ENCODE results near the gene ZBTB1.

GRCh38 chr14:64518229-64518628 is 13.7 kb downstream of the ZBTB1 start:
- TF ChIP-seq CTCF (IDR thresholded peaks at IDR 0.05; ENCODE audit: extremely low read depth in 1 of 2, insufficient read depth in 1 of 2, low read depth in 1 of 2, low read length in 2 of 2) (no peak), JUN (IDR thresholded peaks at IDR 0.05; ENCODE audit: borderline replicate concordance, insufficient read depth, insufficient read length, low read depth) (no peak), EZH2 (IDR thresholded peaks at IDR 0.05; ENCODE audit: borderline replicate concordance, low read depth, low read length, severe bottlenecking) (no peak), GATA2 (IDR thresholded peaks at IDR 0.05; ENCODE audit: insufficient read depth, insufficient read length, low read depth, low read length) (no peak), POLR2A (IDR thresholded peaks at IDR 0.05; ENCODE audit: low read depth, low read length) (no peak), POLR2AphosphoS5 (IDR thresholded peaks at IDR 0.05; ENCODE audit: insufficient read depth, low read depth, low read length) (no peak), MAX (IDR thresholded peaks at IDR 0.05; ENCODE audit: insufficient read depth, insufficient read length) (no peak), MYC (IDR thresholded peaks at IDR 0.05; ENCODE audit: low read depth, low read length) (no peak), FOS (IDR thresholded peaks at IDR 0.05; ENCODE audit: borderline replicate concordance, insufficient read depth, low read length) (no peak)
